ENCODE results near the gene ZNF593.

The ZNF593 gene

GRCh38 chr1:26153966-26154532 lies 15.7 kb upstream of the ZNF593 start:
- no peak for DNase-seq

- no peak for DNase-seq
These were observed 15.0 kb upstream of the ZNF593 start for GRCh38 chr1:26154750-26155149.

- DNase-seq = no peak
These were observed 14.1 kb upstream of the ZNF593 start for GRCh38 chr1:26155370-26156284.

GRCh38 chr1:26156285-26157038 lies 13.2 kb upstream of the ZNF593 start:
- no peak for DNase-seq

GRCh38 chr1:26158271-26158907 lies 11.3 kb upstream of the ZNF593 start:
- DNase-seq = no peak

- DNase-seq = no peak
These were observed 10.6 kb upstream of the ZNF593 start, which contains the start of gene FAM110D for GRCh38 chr1:26158908-26159742. TSS of gene FAM110D (plus strand) at chr1:26159079. CDS start at chr1:26161292, 2,213 bp downstream.

GRCh38 chr1:26159743-26160039 lies 10.0 kb upstream of the ZNF593 start:
- DNase-seq = no peak

GRCh38 chr1:26160527-26161414 lies 8.9 kb upstream of the ZNF593 start:
- no peak for DNase-seq

- DNase-seq = no peak
These were observed 8.1 kb upstream of the ZNF593 start for GRCh38 chr1:26161415-26162219.

- no peak for DNase-seq
These were observed 7.4 kb upstream of the ZNF593 start for GRCh38 chr1:26162220-26162709.

- no peak for DNase-seq
These were observed 6.0 kb upstream of the ZNF593 start for GRCh38 chr1:26163684-26164035.

- DNase-seq = no peak
These were observed 5.5 kb upstream of the ZNF593 start for GRCh38 chr1:26164036-26164860.

- DNase-seq = no peak
These were observed 4.6 kb upstream of the ZNF593 start for GRCh38 chr1:26164861-26165842.

- DNase-seq = no peak
These were observed 2.9 kb upstream of the ZNF593 start for GRCh38 chr1:26166719-26167281.

- no peak for DNase-seq
These were observed 1.1 kb upstream of the ZNF593 start, which contains the start of gene C1orf232 for GRCh38 chr1:26168410-26169197. TSS of gene C1orf232 (minus strand) at chr1:26168963. CDS start at chr1:26168499, 464 bp downstream.

GRCh38 chr1:26169198-26169554 lies 532 bp upstream of the ZNF593 start:
- DNase-seq = no peak

GRCh38 chr1:26170472-26170821 lies 739 bp downstream of the ZNF593 start:
- no peak for DNase-seq
